GM12873 (cell line): ENCODE measurements around the gene PSG1.

ENCODE experiments used
- TF ChIP-seq, protein P1 (sequence below): IDR thresholded peaks from 2 replicates; pipeline ENCODE4 v1.5.1; 2012; ENCODE audit warnings: low read depth, mild to moderate bottlenecking, moderate library complexity, low read length, control low read depth; ENCODE audit not compliant: insufficient read depth; ENCODE audit errors: missing control alignments

The PSG1 gene

DNA sequence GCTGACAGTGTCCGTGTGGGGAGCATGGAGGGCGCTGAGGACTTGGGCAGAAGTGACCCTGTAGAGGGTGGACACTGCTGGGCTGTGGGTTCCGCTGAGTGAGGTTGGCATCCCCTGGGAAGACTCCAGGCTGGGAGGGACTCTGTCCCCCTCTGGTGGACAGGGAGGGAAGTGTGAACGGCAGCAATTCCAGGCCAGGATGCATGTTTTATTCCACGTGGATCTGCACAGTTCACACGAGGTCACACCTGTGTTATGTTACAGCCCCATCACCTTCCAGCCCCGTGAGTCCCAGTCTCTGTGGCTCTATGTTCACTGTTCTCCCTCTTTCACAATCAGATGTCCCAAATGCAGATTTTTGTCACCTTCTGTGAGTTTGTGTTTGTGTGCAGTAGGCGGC is 1.8 kb upstream of the PSG1 start:
- TF ChIP-seq, protein P1, sequence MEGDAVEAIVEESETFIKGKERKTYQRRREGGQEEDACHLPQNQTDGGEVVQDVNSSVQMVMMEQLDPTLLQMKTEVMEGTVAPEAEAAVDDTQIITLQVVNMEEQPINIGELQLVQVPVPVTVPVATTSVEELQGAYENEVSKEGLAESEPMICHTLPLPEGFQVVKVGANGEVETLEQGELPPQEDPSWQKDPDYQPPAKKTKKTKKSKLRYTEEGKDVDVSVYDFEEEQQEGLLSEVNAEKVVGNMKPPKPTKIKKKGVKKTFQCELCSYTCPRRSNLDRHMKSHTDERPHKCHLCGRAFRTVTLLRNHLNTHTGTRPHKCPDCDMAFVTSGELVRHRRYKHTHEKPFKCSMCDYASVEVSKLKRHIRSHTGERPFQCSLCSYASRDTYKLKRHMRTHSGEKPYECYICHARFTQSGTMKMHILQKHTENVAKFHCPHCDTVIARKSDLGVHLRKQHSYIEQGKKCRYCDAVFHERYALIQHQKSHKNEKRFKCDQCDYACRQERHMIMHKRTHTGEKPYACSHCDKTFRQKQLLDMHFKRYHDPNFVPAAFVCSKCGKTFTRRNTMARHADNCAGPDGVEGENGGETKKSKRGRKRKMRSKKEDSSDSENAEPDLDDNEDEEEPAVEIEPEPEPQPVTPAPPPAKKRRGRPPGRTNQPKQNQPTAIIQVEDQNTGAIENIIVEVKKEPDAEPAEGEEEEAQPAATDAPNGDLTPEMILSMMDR: peak; percentile 64

DNA sequence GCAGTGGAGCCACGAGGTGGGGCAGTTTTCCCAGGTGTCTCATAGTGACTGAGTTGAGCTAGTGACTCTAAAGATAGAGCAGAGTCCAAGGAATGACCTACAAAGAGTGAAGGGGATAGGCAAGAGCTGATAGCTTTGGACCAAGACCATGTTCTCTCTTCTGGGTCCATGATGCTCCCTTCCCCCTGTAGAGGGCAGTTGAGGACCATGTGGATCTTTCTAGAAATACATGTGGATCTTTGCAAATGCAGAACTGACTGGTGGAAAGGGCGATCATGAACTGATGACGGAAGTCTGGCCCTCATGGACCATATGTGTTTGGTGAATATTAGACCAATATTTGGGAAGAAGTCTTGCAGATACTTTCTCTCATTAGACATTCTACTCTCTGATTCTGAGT is 6.9 kb downstream of the PSG1 start:
- TF ChIP-seq, protein P1: no peak

DNA sequence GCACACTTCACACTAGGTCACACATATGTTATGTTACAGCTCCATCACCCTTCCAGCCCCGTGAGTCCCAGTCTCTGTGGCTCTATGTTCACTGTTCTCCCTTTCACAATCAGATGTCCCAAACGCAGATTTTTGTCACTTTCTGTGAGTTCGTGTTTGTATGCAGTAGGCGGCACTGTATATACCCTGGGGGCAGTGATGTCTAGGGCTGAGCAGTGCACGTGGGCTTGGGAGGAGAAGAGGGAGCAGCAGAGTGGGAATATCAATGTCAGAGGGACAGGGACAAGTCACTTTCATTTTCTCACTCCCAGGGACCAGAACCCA is 22.0 kb downstream of the PSG1 start:
- TF ChIP-seq, protein P1: no peak

GRCh38 chr19:42856866-42857543 is 22.5 kb downstream of the PSG1 start:
- TF ChIP-seq, protein P1: peak; percentile 78

GRCh38 chr19:42850981-42851717 is 28.4 kb downstream of the PSG1 start:
- TF ChIP-seq, protein P1: no peak

- TF ChIP-seq, protein P1: no peak
Measured at GRCh38 chr19:42846597-42846996, 32.9 kb downstream of the PSG1 start.

DNA sequence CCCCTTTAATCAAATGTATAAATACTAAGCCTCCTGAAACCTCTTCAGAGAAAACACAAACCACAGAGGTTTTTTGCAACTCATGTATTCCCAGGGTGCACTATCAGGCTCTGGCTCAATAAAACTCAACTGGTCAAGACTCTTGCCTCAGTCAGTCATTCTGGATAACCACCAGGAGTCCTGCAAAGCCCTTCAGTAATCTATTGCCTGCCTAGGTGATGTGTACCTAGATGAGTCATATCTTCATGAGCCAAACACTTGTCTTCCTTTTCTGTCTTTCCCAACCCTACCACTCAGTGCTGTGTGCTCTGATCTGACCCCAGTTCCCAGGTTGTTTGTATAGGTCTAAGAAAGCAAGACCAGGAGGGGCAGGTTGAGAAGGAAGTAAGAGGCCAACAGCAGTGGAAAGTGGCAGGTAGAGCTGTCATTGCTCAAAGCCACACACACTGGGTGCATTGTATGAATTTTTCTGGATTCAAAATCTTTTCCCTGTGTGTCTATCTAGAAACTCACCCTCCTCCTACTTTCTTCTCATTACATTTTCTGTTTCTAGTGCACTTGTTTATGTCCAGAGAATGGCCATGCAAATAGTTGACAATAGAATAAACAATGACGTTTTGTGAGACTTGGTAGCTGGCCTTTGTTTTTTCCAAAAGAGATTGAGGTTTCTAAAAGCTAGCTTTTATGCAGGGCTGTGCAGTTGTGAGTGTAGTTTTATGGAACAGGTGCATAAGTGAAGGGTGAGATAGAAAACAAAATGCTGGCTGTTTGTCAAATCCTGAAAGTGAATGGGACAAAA is 48.1 kb downstream of the PSG1 start:
- TF ChIP-seq, protein P1: no peak
